H1 (cell line): ENCODE results near the gene OR5C1. TPM values are rescaled to one million over a fixed set of nuclear protein-coding genes. Genes with fewer than 3 reads are reported as not detected.

Experiments used
- CTCF ChIA-PET: fragments of 300-600 bp; sonication (Branson Sonifier 250); formaldehyde crosslinking; loops from one replicate; lab custom pipeline; 2021; ENCODE audit not compliant: partially characterized antibody; lab: Charles Lee
- POLR2A ChIA-PET: fragments of 300-600 bp; sonication (Branson Sonifier 250); formaldehyde crosslinking; loops from one replicate; lab custom pipeline; 2021; ENCODE audit warnings: inconsistent platforms; ENCODE audit not compliant: partially characterized antibody; lab: Charles Lee
- DNase-seq, 2 experiments: peaks; one replicate each; pipeline versions ENCODE4 v3.0.0 to v3.0.0-alpha.2; 2010 to 2022; ENCODE audit warnings: low spot score in 2 of 2, low read depth in 1 of 2, mixed read lengths in 1 of 2
- FAIRE-seq: peaks from 2 replicates; lab custom pipeline; 2011; peaks lifted over from hg19 to GRCh38; lab: Jason Lieb, UNC
- H2AFZ ChIP-seq: 2 replicates; pipeline ENCODE4 v1.8.1; 2012; ENCODE audit warnings: low read length, inconsistent platforms
- H2AK5ac ChIP-seq: 2 replicates; pipeline ENCODE4 v1.6.1; 2013; ENCODE audit warnings: low read depth, low read length
- H2BK120ac ChIP-seq: replicated peaks from 2 replicates; pipeline ENCODE3; 2013; ENCODE audit warnings: low read depth, low read length, inconsistent platforms
- H2BK12ac ChIP-seq: 2 replicates; pipeline ENCODE4 v1.6.1; 2013; ENCODE audit warnings: low read depth, low read length
- H2BK15ac ChIP-seq: 2 replicates; pipeline ENCODE4 v1.6.1; 2013; ENCODE audit warnings: low read length
- H2BK20ac ChIP-seq: 2 replicates; pipeline ENCODE4 v1.6.1; 2013; ENCODE audit warnings: low read length
- H2BK5ac ChIP-seq: 2 replicates; pipeline ENCODE4 v1.6.1; 2013; ENCODE audit warnings: low read depth, low read length
- H3K14ac ChIP-seq: 2 replicates; pipeline ENCODE4 v1.6.1; 2013; ENCODE audit warnings: inconsistent platforms; ENCODE audit not compliant: insufficient read length
- H3K18ac ChIP-seq: 2 replicates; pipeline ENCODE4 v1.6.1; 2013; ENCODE audit warnings: low read length; ENCODE audit errors: extremely low read depth
- H3K23ac ChIP-seq: 2 replicates; pipeline ENCODE4 v1.6.1; 2013; ENCODE audit warnings: inconsistent platforms; ENCODE audit not compliant: insufficient read length
- H3K23me2 ChIP-seq: 2 replicates; pipeline ENCODE4 v1.6.1; 2013; ENCODE audit warnings: low read depth, low read length
- H3K27ac ChIP-seq: 2 replicates; pipeline ENCODE4 v1.6.1; 2011; ENCODE audit warnings: low read depth, low read length, inconsistent platforms
- H3K27me3 ChIP-seq, 4 experiments: replicated peaks in 1 of 4; 1 replicate in 1 of 4; 2 replicates in 3 of 4; pipeline versions ENCODE4 v1.6.1 to v1.8.1; 2011 to 2013; ENCODE audit warnings: low read length in 3 of 4, mild to moderate bottlenecking in 3 of 4, inconsistent platforms in 2 of 4, mixed read lengths in 2 of 4, moderate library complexity in 1 of 4; ENCODE audit not compliant: control insufficient read depth in 3 of 4, insufficient read depth in 3 of 4; ENCODE audit errors: extremely low read depth in 1 of 4
- H3K36me3 ChIP-seq, 4 experiments: 2 replicates each; pipeline versions ENCODE4 v1.6.1 to v1.8.1; 2011 to 2013; ENCODE audit warnings: mild to moderate bottlenecking in 4 of 4, low read length in 3 of 4, moderate library complexity in 2 of 4, control low read depth in 1 of 4, inconsistent platforms in 1 of 4; ENCODE audit not compliant: insufficient read depth in 4 of 4, control insufficient read depth in 2 of 4
- H3K4ac ChIP-seq: replicated peaks from 2 replicates; pipeline ENCODE3; 2013; ENCODE audit warnings: low read length, low read depth, mixed read lengths, inconsistent platforms; ENCODE audit not compliant: insufficient read length
- H3K4me1 ChIP-seq, 4 experiments: replicated peaks in 1 of 4; 1 replicate in 1 of 4; 2 replicates in 3 of 4; pipeline versions ENCODE4 v1.6.1 to v1.8.1; 2011 to 2013; ENCODE audit warnings: low read length in 3 of 4, inconsistent platforms in 2 of 4, mixed read lengths in 1 of 4; ENCODE audit not compliant: insufficient read depth in 4 of 4, control insufficient read depth in 3 of 4
- H3K4me2 ChIP-seq, 2 experiments: 2 replicates each; pipeline versions ENCODE4 v1.6.1 to v1.8.1; 2011 to 2013; ENCODE audit warnings: low read depth in 2 of 2, low read length in 2 of 2, control low read depth in 1 of 2, inconsistent platforms in 1 of 2, mild to moderate bottlenecking in 1 of 2; ENCODE audit not compliant: insufficient read depth in 1 of 2
- H3K4me3 ChIP-seq, 4 experiments: fragments of 200-600, 300-600 bp in 1 of 4; sonication (generic), shearing (Covaris generic), sonication (Bioruptor Twin) in 1 of 4; 2 replicates each; pipeline versions ENCODE4 v1.5.1 to v1.8.1; 2011 to 2016; ENCODE audit warnings: low read length in 4 of 4, low read depth in 3 of 4, control low read depth in 2 of 4, inconsistent platforms in 2 of 4, mild to moderate bottlenecking in 2 of 4, mixed read lengths in 1 of 4, moderate library complexity in 1 of 4; ENCODE audit not compliant: insufficient read depth in 2 of 4; ENCODE audit errors: extremely low read depth in 1 of 4
- H3K56ac ChIP-seq: replicated peaks from 2 replicates; pipeline ENCODE3; 2013; ENCODE audit warnings: low read depth, mild to moderate bottlenecking, mixed read lengths, low read length, inconsistent platforms; ENCODE audit not compliant: insufficient read length
- H3K79me1 ChIP-seq: 2 replicates; pipeline ENCODE4 v1.6.1; 2013; ENCODE audit warnings: low read depth, low read length, control low read depth
- H3K79me2 ChIP-seq, 2 experiments: 2 replicates each; pipeline versions ENCODE4 v1.6.1 to v1.8.1; 2012 to 2013; ENCODE audit warnings: low read length in 2 of 2, mild to moderate bottlenecking in 2 of 2, inconsistent platforms in 1 of 2; ENCODE audit not compliant: insufficient read depth in 2 of 2, control insufficient read depth in 1 of 2
- H3K9ac ChIP-seq, 4 experiments: replicated peaks in 1 of 4; 1 replicate in 1 of 4; 2 replicates in 3 of 4; pipeline versions ENCODE4 v1.6.1 to v1.8.1; 2011 to 2013; ENCODE audit warnings: low read depth in 3 of 4, low read length in 3 of 4, control low read depth in 2 of 4, mild to moderate bottlenecking in 2 of 4, moderate library complexity in 2 of 4, inconsistent platforms in 1 of 4; ENCODE audit errors: extremely low read depth in 1 of 4
- H3K9me3 ChIP-seq, 2 experiments: 2 replicates each; pipeline versions ENCODE4 v1.6.1 to v1.8.1; 2012 to 2013; ENCODE audit warnings: mild to moderate bottlenecking in 2 of 2, moderate library complexity in 2 of 2, control low read depth in 1 of 2, inconsistent platforms in 1 of 2, low read depth in 1 of 2, low read length in 1 of 2, mixed read lengths in 1 of 2; ENCODE audit not compliant: insufficient read depth in 2 of 2
- H4K20me1 ChIP-seq, 2 experiments: replicated peaks in 1 of 2; 2 replicates each; pipeline versions ENCODE3 to v1.8.1; 2011 to 2013; ENCODE audit warnings: inconsistent platforms in 2 of 2, low read length in 2 of 2, mild to moderate bottlenecking in 1 of 2; ENCODE audit not compliant: insufficient read depth in 2 of 2, control insufficient read depth in 1 of 2
- H4K5ac ChIP-seq: 2 replicates; pipeline ENCODE4 v1.6.1; 2013; ENCODE audit warnings: low read length, low read depth, mixed read lengths, inconsistent platforms; ENCODE audit not compliant: insufficient read length
- H4K8ac ChIP-seq: 2 replicates; pipeline ENCODE4 v1.8.0; 2013; ENCODE audit warnings: mild to moderate bottlenecking, moderate library complexity, low read length, inconsistent platforms; ENCODE audit not compliant: insufficient read depth; ENCODE audit errors: extremely low read depth
- H4K91ac ChIP-seq: replicated peaks from 2 replicates; pipeline ENCODE3; 2013; ENCODE audit warnings: low read length, mixed read lengths, inconsistent platforms; ENCODE audit not compliant: insufficient read length
- ATF3 ChIP-seq: IDR thresholded peaks from 2 replicates; pipeline ENCODE4 v1.6.1; 2011; ENCODE audit warnings: low read depth, mild to moderate bottlenecking, low read length; ENCODE audit not compliant: insufficient read depth
- CEBPB ChIP-seq: IDR thresholded peaks from 2 replicates; pipeline ENCODE4 v1.6.1; 2012; ENCODE audit warnings: low read depth, low read length
- EZH2 ChIP-seq: fragments of 200-600 bp; sonication (generic); IDR thresholded peaks from 2 replicates; pipeline ENCODE4 v1.7.1; 2012; ENCODE audit warnings: low read depth, mild to moderate bottlenecking, moderate library complexity, low read length, inconsistent platforms; ENCODE audit not compliant: severe bottlenecking
- SAP30 ChIP-seq: fragments of 300-600 bp; sonication (generic); IDR thresholded peaks from 2 replicates; pipeline ENCODE4 v1.7.1; 2012; ENCODE audit warnings: low read length, moderate library complexity, mild to moderate bottlenecking, inconsistent platforms; ENCODE audit not compliant: insufficient read depth, insufficient replicate concordance
- YY1 ChIP-seq: IDR thresholded peaks from 2 replicates; pipeline ENCODE4 v1.6.1; 2011; ENCODE audit warnings: low read depth, mild to moderate bottlenecking, low read length
- WGBS, 2 experiments: shearing (Covaris generic) in 1 of 2; methylation state at CpG; one replicate each; pipeline versions ENCODE4 v1.1.6 to v1.1.7; 2013 to 2015; ENCODE audit warnings: low lambda C conversion rate in 2 of 2, mixed read lengths in 2 of 2, inconsistent platforms in 1 of 2, low coverage in 1 of 2, missing lambda C conversion rate in 1 of 2; ENCODE audit not compliant: insufficient replicate concordance in 2 of 2, insufficient coverage in 1 of 2, insufficient read length in 1 of 2; ENCODE audit errors: extremely low coverage in 1 of 2, missing lambda C conversion rate in 1 of 2; 5-methylcytosine and 5-hydroxymethylcytosine counted together
- polyA plus RNA-seq, 7 experiments: library from polyadenylated mRNA; depleted of rRNA in 3 of 7; stranded (reverse) in 5 of 7; unstranded in 2 of 7; fragments of >200 nt in 5 of 7; fragments of 200-250 nt in 2 of 7; gene quantifications; 1 replicate in 5 of 7; 2 replicates in 1 of 7; 4 replicates in 1 of 7; pipeline versions ENCODE4 v1.2.1 to v1.2.3, GENCODE V29; 2011 to 2013; ENCODE audit warnings: missing spikeins in 2 of 7, mixed read lengths in 2 of 7
- total RNA-seq: library from RNA; stranded (reverse); fragmentation: NEBNext Ultra II Directional; extraction: Animal tissue kit (Norgen Biotek cat#: 25700); gene quantifications from 2 replicates; pipeline ENCODE4 v1.2.1, GENCODE V29; 2021
- TF ChIP-seq, protein P1 (sequence below), 3 experiments: IDR thresholded peaks; 1 replicate in 2 of 3; 2 replicates in 1 of 3; pipeline versions ENCODE4 v1.5.1 to v1.6.1; 2011; ENCODE audit warnings: low read length in 3 of 3, mild to moderate bottlenecking in 3 of 3, inconsistent platforms in 2 of 3, low read depth in 1 of 3, moderate library complexity in 1 of 3; ENCODE audit not compliant: insufficient read depth in 1 of 3; ENCODE audit errors: control extremely low read depth in 1 of 3

Gene OR5C1
- total and polyA plus RNA-seq, 2 of the 8 experiments (the other 6 are each of a cell fraction or from before 2014, with no cell fraction given), result not detected

- Histone ChIP-seq H4K20me1 (no peaks in the 10 kb centered on the region), H3K4me2 (no peak overlapping the region), H3K14ac (no peak overlapping the region), H2AFZ (0 out of 2 replicates have a peak overlapping the region, but pooled peaks have one; percentile 22), H3K27ac (no peak overlapping the region), H3K23ac (no peak overlapping the region), H3K56ac (no peak overlapping the region), H3K4ac (no peak overlapping the region), H3K18ac (no peak overlapping the region), H3K4me3 (no peak overlapping the region), H2BK120ac (no peak overlapping the region), H3K9me3 (no peaks in the 10 kb centered on the region), H3K9ac (no peak overlapping the region), H2BK15ac (no peak overlapping the region), H3K36me3 (no peaks in the 10 kb centered on the region), H3K4me1 (peaks cover 0 to 2% (median 0%) of the 10 kb centered on the region in 4 experiments; a peak in 3 of 7 replicates), H4K8ac (no peak overlapping the region), H3K23me2 (peaks cover 1% of the 10 kb centered on the region; the same call in 1 of the 2 replicates), H3K27me3 (no peaks in the 10 kb centered on the region), H4K91ac (no peak overlapping the region), H3K79me2 (peaks cover 0 to 6% of the 10 kb centered on the region in 2 experiments; a peak in 3 of 4 replicates), H3K79me1 (no peaks in the 10 kb centered on the region), H2AK5ac (no peak overlapping the region), H4K5ac (no peak overlapping the region), H2BK5ac (no peak overlapping the region), H2BK20ac (no peak overlapping the region), H2BK12ac (no peak overlapping the region)
- FAIRE-seq (no peak), DNase-seq (no peak)
- POLR2A ChIA-PET, result no interaction called here
- WGBS, 2 experiments, result 97% methylated on average over 3 of the region's 3 CpGs; no CpG with 5 or more reads in 1 of the 2 experiments
- CTCF ChIA-PET, result no interaction called here
- TF ChIP-seq ATF3, result no peak
- no peak for TF ChIP-seq YY1
- TF ChIP-seq EZH2, result no peak
- TF ChIP-seq SAP30, result no peak
- TF ChIP-seq CEBPB, result no peak
- TF ChIP-seq, protein P1, sequence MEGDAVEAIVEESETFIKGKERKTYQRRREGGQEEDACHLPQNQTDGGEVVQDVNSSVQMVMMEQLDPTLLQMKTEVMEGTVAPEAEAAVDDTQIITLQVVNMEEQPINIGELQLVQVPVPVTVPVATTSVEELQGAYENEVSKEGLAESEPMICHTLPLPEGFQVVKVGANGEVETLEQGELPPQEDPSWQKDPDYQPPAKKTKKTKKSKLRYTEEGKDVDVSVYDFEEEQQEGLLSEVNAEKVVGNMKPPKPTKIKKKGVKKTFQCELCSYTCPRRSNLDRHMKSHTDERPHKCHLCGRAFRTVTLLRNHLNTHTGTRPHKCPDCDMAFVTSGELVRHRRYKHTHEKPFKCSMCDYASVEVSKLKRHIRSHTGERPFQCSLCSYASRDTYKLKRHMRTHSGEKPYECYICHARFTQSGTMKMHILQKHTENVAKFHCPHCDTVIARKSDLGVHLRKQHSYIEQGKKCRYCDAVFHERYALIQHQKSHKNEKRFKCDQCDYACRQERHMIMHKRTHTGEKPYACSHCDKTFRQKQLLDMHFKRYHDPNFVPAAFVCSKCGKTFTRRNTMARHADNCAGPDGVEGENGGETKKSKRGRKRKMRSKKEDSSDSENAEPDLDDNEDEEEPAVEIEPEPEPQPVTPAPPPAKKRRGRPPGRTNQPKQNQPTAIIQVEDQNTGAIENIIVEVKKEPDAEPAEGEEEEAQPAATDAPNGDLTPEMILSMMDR (IDR thresholded peaks at IDR 0.05; ENCODE audit: control extremely low read depth in 1 of 3, insufficient read depth in 1 of 3, low read depth in 1 of 3, low read length in 3 of 3), result no peak
Measured at GRCh38 chr9:122832194-122832593, 43.5 kb downstream of the OR5C1 start.
